Breast epithelium (tissue), 4 donors: ENCODE results near the gene RBX1. TPM values are rescaled to one million over a fixed set of nuclear protein-coding genes. Genes with fewer than 3 reads are reported as not detected.

Source experiments
- DNase-seq, 2 donors: peaks; one replicate each; pipeline ENCODE4 v3.0.0-alpha.2; 2019; ENCODE audit warnings: low spot score in 2 of 2
- H3K27ac ChIP-seq, 2 donors: fragments of 200-600 bp; sonication (generic) in 1 of 2; one replicate each; pipeline ENCODE4 v1.5.1; 2016 to 2019; ENCODE audit warnings: mild to moderate bottlenecking in 1 of 2
- H3K27me3 ChIP-seq, 2 donors: fragments of 200-600 bp; sonication (generic) in 1 of 2; one replicate each; pipeline versions ENCODE4 v1.5.1 to v1.6.0; 2017 to 2019; ENCODE audit warnings: control low read depth in 1 of 2, mild to moderate bottlenecking in 1 of 2
- H3K36me3 ChIP-seq: fragments of 200-600 bp; one replicate; pipeline ENCODE4 v1.5.1; 2019
- H3K4me1 ChIP-seq, 2 donors: fragments of 200-600 bp; sonication (generic); one replicate each; pipeline ENCODE4 v1.5.1; 2016 to 2019; ENCODE audit warnings: control low read depth in 1 of 2
- H3K4me3 ChIP-seq, 3 donors: fragments of 200-600 bp; sonication (generic); 1 replicate in 2 of 3; 2 replicates in 1 of 3; pipeline ENCODE4 v1.5.1; 2016 to 2019; ENCODE audit warnings: mild to moderate bottlenecking in 3 of 3, moderate library complexity in 2 of 3
- H3K9me3 ChIP-seq, 2 donors: fragments of 200-600 bp; sonication (generic) in 1 of 2; one replicate each; pipeline ENCODE4 v1.5.1; 2016 to 2019; ENCODE audit warnings: control low read depth in 1 of 2
- POLR2A ChIP-seq: fragments of 450-650 bp; IDR thresholded peaks from one replicate; pipeline ENCODE4 v1.6.1; 2016; ENCODE audit warnings: antibody characterized with exemption, mild to moderate bottlenecking, moderate library complexity
- POLR2AphosphoS5 ChIP-seq, 3 donors: sonication (generic); formaldehyde crosslinking; IDR thresholded peaks; one replicate each; pipeline ENCODE4 v1.6.1; 2017; ENCODE audit warnings: antibody characterized with exemption in 3 of 3
- intact Hi-C: fragments of 100-400 bp; cut with DNase I; formaldehyde crosslinking; loops from one replicate; pipeline ENCODE4 v1.15.1; 2023; ENCODE audit warnings: low total_unique reads
- total RNA-seq, 3 donors: library from RNA; depleted of rRNA; stranded (reverse); fragments of >200 nt; gene quantifications; one replicate each; pipeline ENCODE4 v1.1.0, GENCODE V29; 2016
- TF ChIP-seq, protein P1 (sequence below), 3 donors: fragments of 450-650 bp; IDR thresholded peaks; one replicate each; pipeline ENCODE4 v1.5.1; 2016 to 2017; ENCODE audit warnings: antibody characterized with exemption in 3 of 3, mild to moderate bottlenecking in 3 of 3, moderate library complexity in 3 of 3

Gene RBX1
- total RNA-seq, 3 donors from 2014 or later: 30.4 to 42.7 (median 39.3) TPM

- no peaks in the 10 kb centered on the region for H3K4me1 ChIP-seq
- no peaks in the 10 kb centered on the region for H3K36me3 ChIP-seq
- DNase-seq: no peak
- no peaks in the 10 kb centered on the region for H3K9me3 ChIP-seq
- intact Hi-C loops: no loop called here
- H3K27ac ChIP-seq: no peak overlapping the region
- no peaks in the 10 kb centered on the region for H3K27me3 ChIP-seq
- no peak overlapping the region for H3K4me3 ChIP-seq
- TF ChIP-seq POLR2AphosphoS5 (IDR thresholded peaks at IDR 0.05): no peak
- TF ChIP-seq POLR2A: no peak
- TF ChIP-seq, protein P1, sequence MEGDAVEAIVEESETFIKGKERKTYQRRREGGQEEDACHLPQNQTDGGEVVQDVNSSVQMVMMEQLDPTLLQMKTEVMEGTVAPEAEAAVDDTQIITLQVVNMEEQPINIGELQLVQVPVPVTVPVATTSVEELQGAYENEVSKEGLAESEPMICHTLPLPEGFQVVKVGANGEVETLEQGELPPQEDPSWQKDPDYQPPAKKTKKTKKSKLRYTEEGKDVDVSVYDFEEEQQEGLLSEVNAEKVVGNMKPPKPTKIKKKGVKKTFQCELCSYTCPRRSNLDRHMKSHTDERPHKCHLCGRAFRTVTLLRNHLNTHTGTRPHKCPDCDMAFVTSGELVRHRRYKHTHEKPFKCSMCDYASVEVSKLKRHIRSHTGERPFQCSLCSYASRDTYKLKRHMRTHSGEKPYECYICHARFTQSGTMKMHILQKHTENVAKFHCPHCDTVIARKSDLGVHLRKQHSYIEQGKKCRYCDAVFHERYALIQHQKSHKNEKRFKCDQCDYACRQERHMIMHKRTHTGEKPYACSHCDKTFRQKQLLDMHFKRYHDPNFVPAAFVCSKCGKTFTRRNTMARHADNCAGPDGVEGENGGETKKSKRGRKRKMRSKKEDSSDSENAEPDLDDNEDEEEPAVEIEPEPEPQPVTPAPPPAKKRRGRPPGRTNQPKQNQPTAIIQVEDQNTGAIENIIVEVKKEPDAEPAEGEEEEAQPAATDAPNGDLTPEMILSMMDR (IDR thresholded peaks at IDR 0.05): no peak
Observed at GRCh38 chr22:41003976-41004375, 52.8 kb downstream of the RBX1 start.

GRCh38 chr22:41009222-41009948 lies 58.2 kb downstream of the RBX1 start:
- intact Hi-C loops: loop anchor here (5.0 kb wide), 1 partner anchor 1547 kb away; no protein-coding TSS in a partner anchor
- Histone ChIP-seq H3K9me3 (no peaks in the 10 kb centered on the region), H3K4me3 (no peak overlapping the region), H3K27ac (no peak overlapping the region), H3K36me3 (no peaks in the 10 kb centered on the region), H3K27me3 (no peaks in the 10 kb centered on the region), H3K4me1 (no peaks in the 10 kb centered on the region)
- TF ChIP-seq POLR2AphosphoS5 (IDR thresholded peaks at IDR 0.05) (no peak), POLR2A (no peak)
- TF ChIP-seq, protein P1 (IDR thresholded peaks at IDR 0.05): no peak
- DNase-seq: no peak

- H3K27ac ChIP-seq: no peak overlapping the region
- no peak for DNase-seq
- no peaks in the 10 kb centered on the region for H3K36me3 ChIP-seq
- intact Hi-C loops: no loop called here
- no peaks in the 10 kb centered on the region for H3K27me3 ChIP-seq
- H3K4me3 ChIP-seq: no peak overlapping the region
- TF ChIP-seq, protein P1 (IDR thresholded peaks at IDR 0.05): no peak
- TF ChIP-seq POLR2A (no peak), POLR2AphosphoS5 (IDR thresholded peaks at IDR 0.05) (no peak)
- H3K9me3 ChIP-seq: no peaks in the 10 kb centered on the region
- no peaks in the 10 kb centered on the region for H3K4me1 ChIP-seq
Observed at GRCh38 chr22:41015003-41015402, 63.8 kb downstream of the RBX1 start.

DNA sequence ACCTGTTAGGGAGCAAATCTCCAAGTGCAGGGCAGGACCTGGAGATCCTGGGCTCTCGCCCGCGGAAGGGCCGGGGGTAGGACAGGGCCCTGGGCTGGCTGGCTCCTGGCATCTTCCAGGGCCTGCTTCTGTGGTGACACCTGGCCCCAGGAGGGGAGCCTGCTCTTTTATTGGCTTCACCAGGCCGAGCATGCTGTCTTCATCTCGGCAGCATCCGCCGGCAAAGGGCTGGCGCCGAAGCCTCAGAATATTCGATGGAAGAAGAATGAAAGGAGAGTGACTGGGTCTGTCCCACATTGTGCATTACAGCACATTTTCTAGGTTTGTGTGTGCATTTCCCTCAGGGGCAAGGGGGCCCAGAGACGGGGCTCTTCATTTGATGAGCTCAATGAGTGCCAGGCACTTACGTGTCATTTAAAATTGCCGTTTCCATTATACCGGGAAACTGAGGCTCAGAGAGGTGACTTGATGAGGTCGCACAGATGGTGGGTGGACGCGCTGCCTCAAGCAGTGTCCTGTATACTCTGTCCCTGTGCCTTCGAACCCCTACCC lies 70.0 kb downstream of the RBX1 start:
- no peaks in the 10 kb centered on the region for H3K9me3 ChIP-seq
- H3K27ac ChIP-seq: peak overlapping the region; percentile 95 to 98
- H3K4me3 ChIP-seq: peak overlapping the region; percentile 72 to 77 (median 77)
- H3K36me3 ChIP-seq: no peaks in the 10 kb centered on the region
- TF ChIP-seq, protein P1 (IDR thresholded peaks at IDR 0.05): no peak
- TF ChIP-seq POLR2AphosphoS5 (IDR thresholded peaks at IDR 0.05) (no peak), POLR2A (no peak)
- intact Hi-C loops: no loop called here
- H3K4me1 ChIP-seq: peaks cover 5 to 6% of the 10 kb centered on the region in 2 donors
- peak in 1 of 2 donors; percentile 20 for DNase-seq
- no peaks in the 10 kb centered on the region for H3K27me3 ChIP-seq
